ENCODE measurements around the gene EFEMP2.

The EFEMP2 gene

GRCh38 chr11:65903068-65903481 lies 30.5 kb upstream of the EFEMP2 start:
- CTCF ChIA-PET: interaction anchor here (0.6 kb wide), 1 partner anchor 317 kb away, joined by 5 read pairs; no protein-coding TSS in a partner anchor
- no peak for TF ChIP-seq CTCF (conservative IDR thresholded peaks at IDR 0.05; ENCODE audit: low read depth)
- peak overlapping the region; percentile 73 for H3K27ac ChIP-seq
- POLR2A ChIA-PET (ENCODE audit: low non-redundant PET): no interaction called here
- peak; percentile 62 for DNase-seq (ENCODE audit: low spot score)

GRCh38 chr11:65900899-65901180 lies 28.2 kb upstream of the EFEMP2 start:
- TF ChIP-seq CTCF (conservative IDR thresholded peaks at IDR 0.05; ENCODE audit: low read depth): no peak
- ChIA-PET POLR2A (ENCODE audit: low non-redundant PET) (interaction anchor here (0.6 to 1.1 kb wide), 4 partner anchors 10 to 15 kb away, joined by 3 to 7 read pairs (median 4); partner anchors contain the start of genes CCDC85B and FIBP), CTCF (interaction anchor here (1.2 kb wide), 1 partner anchor 11 kb away, joined by 3 read pairs; no protein-coding TSS in a partner anchor)
- H3K27ac ChIP-seq: peak overlapping the region; percentile 95
- no peak for DNase-seq (ENCODE audit: low spot score)

GRCh38 chr11:65900125-65900898 lies 27.7 kb upstream of the EFEMP2 start, which contains the start of gene FOSL1:
TSS of gene FOSL1 (minus strand) at chr11:65900388. CDS start at chr11:65900339, 49 bp downstream.
- ChIA-PET POLR2A (ENCODE audit: low non-redundant PET) (interaction anchor here (0.6 to 1.1 kb wide), 4 partner anchors 10 to 15 kb away, joined by 3 to 7 read pairs (median 4); partner anchors contain the start of genes CCDC85B and FIBP), CTCF (interaction anchor here (1.2 kb wide), 1 partner anchor 11 kb away, joined by 3 read pairs; no protein-coding TSS in a partner anchor)
- no peak for TF ChIP-seq CTCF (conservative IDR thresholded peaks at IDR 0.05; ENCODE audit: low read depth)
- peak within 1 kb of the TSS; percentile 95 for H3K27ac ChIP-seq
- peak; percentile 94 for DNase-seq (ENCODE audit: low spot score)

GRCh38 chr11:65899356-65900124 lies 26.9 kb upstream of the EFEMP2 start:
- DNase-seq (ENCODE audit: low spot score): peak; percentile 81
- peak overlapping the region; percentile 95 for H3K27ac ChIP-seq
- ChIA-PET CTCF (interaction anchor here (1.2 to 1.7 kb wide), 3 partner anchors 12 to 90 kb away, joined by 3 to 14 read pairs (median 8); partner anchors contain the start of gene FIBP), POLR2A (ENCODE audit: low non-redundant PET) (interaction anchor here (1.0 to 1.4 kb wide), 4 partner anchors 10 to 12 kb away, joined by 3 to 8 read pairs (median 4); partner anchors contain the start of genes CCDC85B and FIBP)
- TF ChIP-seq CTCF (conservative IDR thresholded peaks at IDR 0.05; ENCODE audit: low read depth): no peak

- CTCF ChIA-PET: interaction anchor here (0.7 to 1.8 kb wide), 5 partner anchors 11 to 154 kb away, joined by 3 to 14 read pairs (median 6); partner anchors contain the start of gene FIBP
- POLR2A ChIA-PET (ENCODE audit: low non-redundant PET): interaction anchor here (1.2 to 1.7 kb wide), 4 partner anchors 9 to 17 kb away, joined by 3 to 8 read pairs (median 4); partner anchors contain the start of genes CCDC85B and FIBP
- no peak for DNase-seq (ENCODE audit: low spot score)
- no peak for TF ChIP-seq CTCF (conservative IDR thresholded peaks at IDR 0.05; ENCODE audit: low read depth)
- H3K27ac ChIP-seq: peak overlapping the region; percentile 95
These were observed 26.2 kb upstream of the EFEMP2 start for GRCh38 chr11:65898656-65899355.

Data from RWPE1 (cell line).